Uterus (tissue), 2 donors: Measurements from ENCODE around the gene PSME2.

Experiments used
- POLR2A ChIP-seq, 2 donors: fragments of 450-650 bp; IDR thresholded peaks; one replicate each; pipeline ENCODE4 v1.6.1; 2016; ENCODE audit warnings: antibody characterized with exemption in 2 of 2, mild to moderate bottlenecking in 1 of 2, moderate library complexity in 1 of 2
- TF ChIP-seq, protein P1 (sequence below), 4 experiments: fragments of 200-600 bp in 2 of 4; fragments of 450-650 bp in 2 of 4; sonication (generic) in 2 of 4; IDR thresholded peaks; one replicate each; pipeline ENCODE4 v1.5.1; 2016 to 2019; ENCODE audit warnings: antibody characterized with exemption in 4 of 4, mild to moderate bottlenecking in 2 of 4, moderate library complexity in 1 of 4

GRCh38 chr14:24117179-24117578 lies 29.2 kb downstream of the PSME2 start:
- no peak for TF ChIP-seq POLR2A (IDR thresholded peaks at IDR 0.05)
- TF ChIP-seq, protein P1, sequence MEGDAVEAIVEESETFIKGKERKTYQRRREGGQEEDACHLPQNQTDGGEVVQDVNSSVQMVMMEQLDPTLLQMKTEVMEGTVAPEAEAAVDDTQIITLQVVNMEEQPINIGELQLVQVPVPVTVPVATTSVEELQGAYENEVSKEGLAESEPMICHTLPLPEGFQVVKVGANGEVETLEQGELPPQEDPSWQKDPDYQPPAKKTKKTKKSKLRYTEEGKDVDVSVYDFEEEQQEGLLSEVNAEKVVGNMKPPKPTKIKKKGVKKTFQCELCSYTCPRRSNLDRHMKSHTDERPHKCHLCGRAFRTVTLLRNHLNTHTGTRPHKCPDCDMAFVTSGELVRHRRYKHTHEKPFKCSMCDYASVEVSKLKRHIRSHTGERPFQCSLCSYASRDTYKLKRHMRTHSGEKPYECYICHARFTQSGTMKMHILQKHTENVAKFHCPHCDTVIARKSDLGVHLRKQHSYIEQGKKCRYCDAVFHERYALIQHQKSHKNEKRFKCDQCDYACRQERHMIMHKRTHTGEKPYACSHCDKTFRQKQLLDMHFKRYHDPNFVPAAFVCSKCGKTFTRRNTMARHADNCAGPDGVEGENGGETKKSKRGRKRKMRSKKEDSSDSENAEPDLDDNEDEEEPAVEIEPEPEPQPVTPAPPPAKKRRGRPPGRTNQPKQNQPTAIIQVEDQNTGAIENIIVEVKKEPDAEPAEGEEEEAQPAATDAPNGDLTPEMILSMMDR (IDR thresholded peaks at IDR 0.05) = no peak
